Adrenal gland (tissue), 5 donors: ENCODE results near the gene MYO1A.

ENCODE experiments used
- CTCF ChIP-seq, 6 experiments: fragments of 450-650 bp in 4 of 6; fragments of 200-600 bp in 2 of 6; sonication (generic) in 1 of 6; IDR thresholded peaks; 1 replicate in 5 of 6; 2 replicates in 1 of 6; pipeline versions ENCODE4 v1.5.1 to v1.8.0; 2016 to 2021; ENCODE audit warnings: antibody characterized with exemption in 6 of 6, mild to moderate bottlenecking in 2 of 6, moderate library complexity in 1 of 6
- POLR2A ChIP-seq, 2 donors: fragments of 450-650 bp; IDR thresholded peaks; one replicate each; pipeline ENCODE4 v1.6.1; 2017; ENCODE audit warnings: antibody characterized with exemption in 2 of 2, mild to moderate bottlenecking in 2 of 2, moderate library complexity in 1 of 2
- donor health status: DM: no; HTN: no; CAD: no.

GRCh38 chr12:57097554-57097835, 47.6 kb upstream of the MYO1A start:
- no peak for TF ChIP-seq CTCF (IDR thresholded peaks at IDR 0.05)
- no peak for TF ChIP-seq POLR2A (IDR thresholded peaks at IDR 0.05)
